GM12873 (cell line): ENCODE data around the gene ZBTB16.

ENCODE experiments used
- TF ChIP-seq, protein P1 (sequence below): IDR thresholded peaks from 2 replicates; pipeline ENCODE4 v1.5.1; 2012; ENCODE audit warnings: low read depth, mild to moderate bottlenecking, moderate library complexity, low read length, control low read depth; ENCODE audit not compliant: insufficient read depth; ENCODE audit errors: missing control alignments

Gene ZBTB16

GRCh38 chr11:114140826-114141225 lies 81.3 kb downstream of the ZBTB16 start:
- TF ChIP-seq, protein P1, sequence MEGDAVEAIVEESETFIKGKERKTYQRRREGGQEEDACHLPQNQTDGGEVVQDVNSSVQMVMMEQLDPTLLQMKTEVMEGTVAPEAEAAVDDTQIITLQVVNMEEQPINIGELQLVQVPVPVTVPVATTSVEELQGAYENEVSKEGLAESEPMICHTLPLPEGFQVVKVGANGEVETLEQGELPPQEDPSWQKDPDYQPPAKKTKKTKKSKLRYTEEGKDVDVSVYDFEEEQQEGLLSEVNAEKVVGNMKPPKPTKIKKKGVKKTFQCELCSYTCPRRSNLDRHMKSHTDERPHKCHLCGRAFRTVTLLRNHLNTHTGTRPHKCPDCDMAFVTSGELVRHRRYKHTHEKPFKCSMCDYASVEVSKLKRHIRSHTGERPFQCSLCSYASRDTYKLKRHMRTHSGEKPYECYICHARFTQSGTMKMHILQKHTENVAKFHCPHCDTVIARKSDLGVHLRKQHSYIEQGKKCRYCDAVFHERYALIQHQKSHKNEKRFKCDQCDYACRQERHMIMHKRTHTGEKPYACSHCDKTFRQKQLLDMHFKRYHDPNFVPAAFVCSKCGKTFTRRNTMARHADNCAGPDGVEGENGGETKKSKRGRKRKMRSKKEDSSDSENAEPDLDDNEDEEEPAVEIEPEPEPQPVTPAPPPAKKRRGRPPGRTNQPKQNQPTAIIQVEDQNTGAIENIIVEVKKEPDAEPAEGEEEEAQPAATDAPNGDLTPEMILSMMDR, result no peak

DNA sequence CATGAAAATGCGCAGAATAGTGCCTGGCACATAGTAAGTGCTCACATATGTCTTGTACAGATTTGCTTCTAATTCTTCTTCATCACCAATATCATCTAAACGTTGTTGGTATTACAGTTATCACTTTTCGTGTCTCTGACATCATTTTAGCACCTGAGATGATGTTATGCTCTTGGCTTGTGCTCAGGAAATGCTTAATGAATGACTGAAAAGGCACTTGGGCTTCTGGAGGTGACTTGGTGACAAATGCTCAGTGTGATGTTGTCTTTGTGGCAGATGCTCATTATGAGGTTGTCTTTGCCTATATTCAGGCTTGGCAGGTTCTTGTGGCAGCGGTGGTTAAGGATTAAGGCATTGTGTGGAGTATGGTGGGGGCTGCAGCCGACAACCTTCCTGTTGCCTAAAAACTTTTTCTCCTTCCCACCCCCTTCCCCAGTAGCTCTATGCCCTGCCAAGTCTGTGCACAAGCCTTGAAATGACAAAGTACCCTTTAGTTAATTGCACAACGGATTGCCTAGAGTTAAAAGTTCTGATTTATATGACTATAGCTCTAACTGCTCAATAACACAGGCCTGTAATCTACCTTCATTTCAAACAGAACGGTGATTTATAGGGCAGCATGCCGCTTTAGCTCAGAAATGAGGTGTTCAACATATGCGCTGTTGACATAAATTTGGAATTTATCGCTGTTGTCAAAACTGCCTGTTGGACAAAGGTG lies 82.5 kb downstream of the ZBTB16 start:
- TF ChIP-seq, protein P1, result no peak

DNA sequence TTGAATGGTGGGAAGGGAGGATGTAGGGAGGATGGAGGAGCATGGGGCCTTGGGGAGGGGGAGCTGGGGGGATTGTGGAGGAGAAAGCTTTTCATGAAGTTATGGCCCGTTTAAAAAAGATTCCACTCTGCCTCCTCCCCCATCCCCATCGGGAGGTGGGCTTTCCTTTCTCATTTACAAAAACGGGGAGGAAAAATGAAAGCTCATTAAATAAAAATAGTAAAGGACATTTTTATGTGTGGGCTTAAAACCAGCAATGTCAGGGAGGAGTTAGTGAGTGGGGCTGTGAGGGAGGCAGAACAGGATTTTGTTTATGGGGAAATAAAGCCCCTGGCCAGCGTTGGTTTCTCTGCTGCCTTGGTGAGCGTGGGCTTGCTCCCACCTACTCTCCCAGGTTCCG lies 83.2 kb downstream of the ZBTB16 start:
- TF ChIP-seq, protein P1, result no peak

- TF ChIP-seq, protein P1, result no peak
Measured at GRCh38 chr11:114145166-114145775, 85.8 kb downstream of the ZBTB16 start.

GRCh38 chr11:114147375-114148012 lies 88.0 kb downstream of the ZBTB16 start:
- TF ChIP-seq, protein P1, result no peak

DNA sequence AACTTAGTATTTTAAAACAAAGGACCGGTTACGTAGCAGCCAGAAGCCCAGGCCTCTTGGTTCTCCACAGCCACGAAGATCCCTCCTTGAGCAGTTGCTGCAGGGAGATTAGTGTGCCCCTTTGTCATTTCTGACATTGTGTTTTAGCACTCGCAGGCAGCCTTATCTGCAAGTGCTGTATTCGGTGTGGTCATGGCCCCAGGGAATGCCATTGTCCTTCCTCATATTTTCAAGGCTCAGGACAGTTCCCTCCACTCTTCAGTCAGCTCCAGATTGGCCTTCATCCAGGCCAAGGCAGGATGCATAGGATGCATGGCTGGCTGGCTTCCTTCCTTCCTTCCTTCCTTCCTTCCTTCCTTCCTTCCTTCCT lies 88.5 kb downstream of the ZBTB16 start:
- TF ChIP-seq, protein P1, result no peak

DNA sequence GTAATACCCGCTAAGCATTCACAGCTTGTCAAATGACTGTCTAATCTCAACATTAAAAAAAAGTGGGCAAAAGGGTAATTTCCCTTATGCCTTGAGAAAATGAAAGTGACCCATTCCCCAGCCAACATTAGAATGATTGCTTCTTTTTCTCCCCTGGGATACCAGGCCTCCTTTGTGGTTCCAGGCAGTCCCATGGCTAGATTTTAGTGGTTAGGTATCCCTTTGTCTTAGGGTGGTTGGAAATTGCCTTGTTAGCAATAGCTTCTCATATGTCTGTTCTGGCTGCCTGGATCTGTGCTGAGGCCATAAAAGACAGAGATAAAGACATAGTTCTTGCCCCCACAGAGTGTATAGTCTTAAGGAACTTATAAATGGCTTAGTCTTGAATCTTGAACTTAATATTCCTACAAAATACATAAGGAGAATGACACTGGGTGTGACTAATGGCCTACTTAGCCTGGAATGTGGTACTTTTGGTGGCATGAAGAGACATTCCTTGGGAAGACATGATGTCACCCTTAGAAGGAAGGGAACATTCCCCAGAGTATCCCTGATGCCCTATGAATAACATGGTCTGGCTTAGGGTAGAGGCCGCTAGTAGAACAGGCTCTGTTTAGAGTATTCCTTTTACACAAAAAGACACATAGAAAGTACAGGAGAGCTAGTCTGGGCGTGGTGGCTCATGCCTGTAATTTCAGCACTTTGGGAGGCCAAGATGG lies 90.3 kb downstream of the ZBTB16 start:
- TF ChIP-seq, protein P1, result no peak
